Natural killer cell treated with Interleukin-12 subunit alpha and Interleukin-12 subunit beta and Interleukin-15 and Interleukin-18, amount 100 ng/mL, for 72 hours (primary cell): ENCODE data around the gene ROBO1. TPM values are rescaled to one million over a fixed set of nuclear protein-coding genes. Genes with fewer than 3 reads are reported as not detected.

Experiments used
- ATAC-seq, 2 donors: fragments of 150-1000 bp; cut with Tn5 transposase in 1 of 2; sonication (Bioruptor Pico), chemical (Tn5 transposase) in 1 of 2; 2 replicates each; pipeline ENCODE4 v1.10.0; 2021
- DNase-seq: peaks from one replicate; pipeline ENCODE4 v3.0.0; 2022; ENCODE audit warnings: low spot score
- H3K27ac Mint-ChIP-seq, 2 donors: 1 replicate in 1 of 2; 2 replicates in 1 of 2; pipeline ENCODE4 v1.8.0; 2022; ENCODE audit warnings: mixed read lengths in 2 of 2, mild to moderate bottlenecking in 1 of 2, moderate library complexity in 1 of 2
- H3K27me3 Mint-ChIP-seq, 2 donors: 1 replicate in 1 of 2; 2 replicates in 1 of 2; pipeline ENCODE4 v1.8.0; 2022; ENCODE audit warnings: mixed read lengths in 2 of 2
- H3K36me3 Mint-ChIP-seq: one replicate; pipeline ENCODE4 v1.8.0; 2022; ENCODE audit warnings: mixed read lengths
- H3K4me1 Mint-ChIP-seq, 2 donors: 1 replicate in 1 of 2; 2 replicates in 1 of 2; pipeline ENCODE4 v1.8.0; 2022; ENCODE audit warnings: low read depth in 2 of 2, mixed read lengths in 2 of 2, mild to moderate bottlenecking in 1 of 2
- H3K4me3 Mint-ChIP-seq: one replicate; pipeline ENCODE4 v1.8.0; 2022; ENCODE audit warnings: mixed read lengths
- H3K9me3 Mint-ChIP-seq: 2 replicates; pipeline ENCODE4 v1.8.0; 2022; ENCODE audit warnings: mixed read lengths
- total RNA-seq, 2 donors: library from RNA; stranded (reverse); gene quantifications; one replicate each; pipeline ENCODE4 v1.2.3, GENCODE V29; 2022

ROBO1 gene
- total RNA-seq, 2 donors from 2014 or later = 0.05 TPM; not detected in 1

- peaks cover 5% of the 10 kb centered on the region for H3K36me3 Mint-ChIP-seq
- ATAC-seq (no peak), DNase-seq (no peak)
- H3K27ac Mint-ChIP-seq = no peak overlapping the region
- H3K4me3 Mint-ChIP-seq = no peak overlapping the region
- peaks cover 10% of the 10 kb centered on the region for H3K9me3 Mint-ChIP-seq
- no peaks in the 10 kb centered on the region for H3K4me1 Mint-ChIP-seq
- H3K27me3 Mint-ChIP-seq = no peaks in the 10 kb centered on the region
These were observed 16.1 kb downstream of the ROBO1 start for GRCh38 chr3:79751703-79752102.

- DNase-seq (no peak), ATAC-seq (no peak)
- Mint-ChIP-seq H3K36me3 (peaks cover 7% of the 10 kb centered on the region), H3K27ac (no peak overlapping the region), H3K9me3 (peaks cover 31% of the 10 kb centered on the region), H3K27me3 (no peaks in the 10 kb centered on the region), H3K4me3 (no peak overlapping the region), H3K4me1 (no peaks in the 10 kb centered on the region)
These were observed 30.3 kb downstream of the ROBO1 start for GRCh38 chr3:79737530-79737929.

GRCh38 chr3:79729096-79729495, 38.7 kb downstream of the ROBO1 start:
- no peak for DNase-seq
- H3K4me1 Mint-ChIP-seq = no peaks in the 10 kb centered on the region

GRCh38 chr3:79726786-79727185, 41.0 kb downstream of the ROBO1 start:
- Mint-ChIP-seq H3K27me3 (no peaks in the 10 kb centered on the region), H3K4me1 (no peaks in the 10 kb centered on the region), H3K36me3 (no peaks in the 10 kb centered on the region), H3K4me3 (no peak overlapping the region), H3K9me3 (no peaks in the 10 kb centered on the region), H3K27ac (no peak overlapping the region)
- ATAC-seq (no peak), DNase-seq (no peak)

More at GRCh38 chr3:79729096-79729495, 38.7 kb downstream of the ROBO1 start:
- H3K27me3 Mint-ChIP-seq = no peaks in the 10 kb centered on the region
- H3K9me3 Mint-ChIP-seq = peaks cover 9% of the 10 kb centered on the region
- H3K4me3 Mint-ChIP-seq = no peak overlapping the region
- H3K27ac Mint-ChIP-seq = no peak overlapping the region
- ATAC-seq = no peak
- no peaks in the 10 kb centered on the region for H3K36me3 Mint-ChIP-seq

GRCh38 chr3:79724206-79724605, 43.6 kb downstream of the ROBO1 start:
- ATAC-seq = no peak
- Mint-ChIP-seq H3K36me3 (no peaks in the 10 kb centered on the region), H3K27me3 (no peaks in the 10 kb centered on the region), H3K9me3 (no peaks in the 10 kb centered on the region), H3K4me3 (no peak overlapping the region), H3K4me1 (no peaks in the 10 kb centered on the region), H3K27ac (no peak overlapping the region)
- no peak for DNase-seq

- ATAC-seq (no peak), DNase-seq (no peak)
- no peaks in the 10 kb centered on the region for H3K4me1 Mint-ChIP-seq
- no peak overlapping the region for H3K27ac Mint-ChIP-seq
- no peak overlapping the region for H3K4me3 Mint-ChIP-seq
- H3K27me3 Mint-ChIP-seq = no peaks in the 10 kb centered on the region
- H3K9me3 Mint-ChIP-seq = peaks cover 12% of the 10 kb centered on the region
- H3K36me3 Mint-ChIP-seq = peaks cover 7% of the 10 kb centered on the region
These were observed 77.7 kb downstream of the ROBO1 start for GRCh38 chr3:79690072-79690471.

- ATAC-seq = no peak
- Mint-ChIP-seq H3K27ac (no peak overlapping the region), H3K4me3 (no peak overlapping the region), H3K27me3 (no peaks in the 10 kb centered on the region), H3K4me1 (no peaks in the 10 kb centered on the region), H3K36me3 (peaks cover 9% of the 10 kb centered on the region), H3K9me3 (peaks cover 17% of the 10 kb centered on the region)
- no peak for DNase-seq
These were observed 82.7 kb downstream of the ROBO1 start for GRCh38 chr3:79685108-79685507.

- Mint-ChIP-seq H3K27me3 (no peaks in the 10 kb centered on the region), H3K4me1 (no peaks in the 10 kb centered on the region)
- ATAC-seq = no peak
These were observed 83.8 kb downstream of the ROBO1 start for GRCh38 chr3:79684041-79684440.

GRCh38 chr3:79672731-79673130, 95.1 kb downstream of the ROBO1 start:
- Mint-ChIP-seq H3K27me3 (no peaks in the 10 kb centered on the region), H3K36me3 (peaks cover 8% of the 10 kb centered on the region), H3K4me3 (no peak overlapping the region), H3K27ac (no peak overlapping the region), H3K4me1 (no peaks in the 10 kb centered on the region), H3K9me3 (peaks cover 13% of the 10 kb centered on the region)
- DNase-seq = no peak
- no peak for ATAC-seq

More at GRCh38 chr3:79684041-79684440, 83.8 kb downstream of the ROBO1 start:
- H3K9me3 Mint-ChIP-seq = peaks cover 15% of the 10 kb centered on the region
- no peak overlapping the region for H3K27ac Mint-ChIP-seq
- peaks cover 10% of the 10 kb centered on the region for H3K36me3 Mint-ChIP-seq
- DNase-seq = no peak
- H3K4me3 Mint-ChIP-seq = no peak overlapping the region

GRCh38 chr3:79672075-79672474, 95.7 kb downstream of the ROBO1 start:
- no peaks in the 10 kb centered on the region for H3K4me1 Mint-ChIP-seq
- no peaks in the 10 kb centered on the region for H3K27me3 Mint-ChIP-seq
- no peak overlapping the region for H3K27ac Mint-ChIP-seq
- peaks cover 12% of the 10 kb centered on the region for H3K9me3 Mint-ChIP-seq
- peaks cover 8% of the 10 kb centered on the region for H3K36me3 Mint-ChIP-seq
- ATAC-seq (no peak), DNase-seq (no peak)
- no peak overlapping the region for H3K4me3 Mint-ChIP-seq

GRCh38 chr3:79670178-79670577, 97.6 kb downstream of the ROBO1 start:
- H3K9me3 Mint-ChIP-seq = peaks cover 11% of the 10 kb centered on the region
- H3K27me3 Mint-ChIP-seq = no peaks in the 10 kb centered on the region
- peaks cover 8% of the 10 kb centered on the region for H3K36me3 Mint-ChIP-seq
- H3K27ac Mint-ChIP-seq = no peak overlapping the region
- ATAC-seq (no peak), DNase-seq (no peak)
- no peak overlapping the region for H3K4me3 Mint-ChIP-seq
- H3K4me1 Mint-ChIP-seq = no peaks in the 10 kb centered on the region

- H3K4me1 Mint-ChIP-seq = no peaks in the 10 kb centered on the region
- H3K27me3 Mint-ChIP-seq = no peaks in the 10 kb centered on the region
- no peak overlapping the region for H3K27ac Mint-ChIP-seq
- H3K9me3 Mint-ChIP-seq = peaks cover 25% of the 10 kb centered on the region
- DNase-seq (no peak), ATAC-seq (no peak)
- peaks cover 3% of the 10 kb centered on the region for H3K36me3 Mint-ChIP-seq
- H3K4me3 Mint-ChIP-seq = no peak overlapping the region
These were observed 103.3 kb downstream of the ROBO1 start for GRCh38 chr3:79664455-79664854.

GRCh38 chr3:79661896-79662295, 105.9 kb downstream of the ROBO1 start:
- no peak overlapping the region for H3K27ac Mint-ChIP-seq
- no peak for DNase-seq
- H3K4me3 Mint-ChIP-seq = no peak overlapping the region

GRCh38 chr3:79657076-79657475, 110.7 kb downstream of the ROBO1 start:
- H3K4me1 Mint-ChIP-seq = no peaks in the 10 kb centered on the region
- no peak for ATAC-seq
- H3K27ac Mint-ChIP-seq = no peak overlapping the region
- no peak for DNase-seq
- H3K36me3 Mint-ChIP-seq = peaks cover 4% of the 10 kb centered on the region
- no peaks in the 10 kb centered on the region for H3K27me3 Mint-ChIP-seq
- peaks cover 9% of the 10 kb centered on the region for H3K9me3 Mint-ChIP-seq
- H3K4me3 Mint-ChIP-seq = no peak overlapping the region

More at GRCh38 chr3:79661896-79662295, 105.9 kb downstream of the ROBO1 start:
- no peak for ATAC-seq
- Mint-ChIP-seq H3K4me1 (no peaks in the 10 kb centered on the region), H3K27me3 (no peaks in the 10 kb centered on the region), H3K36me3 (no peaks in the 10 kb centered on the region), H3K9me3 (peaks cover 18% of the 10 kb centered on the region)

- H3K27ac Mint-ChIP-seq = no peak overlapping the region
- H3K4me1 Mint-ChIP-seq = no peaks in the 10 kb centered on the region
- DNase-seq (no peak), ATAC-seq (no peak)
- H3K27me3 Mint-ChIP-seq = no peaks in the 10 kb centered on the region
- H3K9me3 Mint-ChIP-seq = peaks cover 5% of the 10 kb centered on the region
- H3K4me3 Mint-ChIP-seq = no peak overlapping the region
- H3K36me3 Mint-ChIP-seq = peaks cover 4% of the 10 kb centered on the region
These were observed 113.8 kb downstream of the ROBO1 start for GRCh38 chr3:79654019-79654418.
